ENCODE measurements around the gene MRPL55.

The MRPL55 gene

GRCh38 chr1:228098323-228098931, 10.7 kb downstream of the MRPL55 start:
- DNase-seq: no peak

GRCh38 chr1:228097333-228098081, 11.6 kb downstream of the MRPL55 start:
- no peak for DNase-seq

GRCh38 chr1:228096416-228097332, 12.4 kb downstream of the MRPL55 start:
- no peak for DNase-seq

GRCh38 chr1:228095938-228096337, 13.2 kb downstream of the MRPL55 start:
- DNase-seq: no peak

GRCh38 chr1:228095161-228095560, 13.9 kb downstream of the MRPL55 start:
- no peak for DNase-seq

- no peak for DNase-seq
These were observed 14.6 kb downstream of the MRPL55 start for GRCh38 chr1:228094432-228095016.

- no peak for DNase-seq
These were observed 15.8 kb downstream of the MRPL55 start for GRCh38 chr1:228093050-228093906.

GRCh38 chr1:228092342-228093049, 16.6 kb downstream of the MRPL55 start:
- no peak for DNase-seq

GRCh38 chr1:228091084-228091483, 18.0 kb downstream of the MRPL55 start:
- no peak for DNase-seq

GRCh38 chr1:228090613-228091081, 18.5 kb downstream of the MRPL55 start:
- DNase-seq: no peak

GRCh38 chr1:228089519-228090380, 19.3 kb downstream of the MRPL55 start:
- no peak for DNase-seq

GRCh38 chr1:228088586-228089498, 20.3 kb downstream of the MRPL55 start:
- no peak for DNase-seq

- no peak for DNase-seq
These were observed 21.3 kb downstream of the MRPL55 start for GRCh38 chr1:228087771-228088251.

GRCh38 chr1:228085287-228085951, 23.7 kb downstream of the MRPL55 start:
- DNase-seq: no peak

- DNase-seq: no peak
These were observed 24.3 kb downstream of the MRPL55 start for GRCh38 chr1:228084797-228085196.

- no peak for DNase-seq
These were observed 24.8 kb downstream of the MRPL55 start for GRCh38 chr1:228084325-228084724.

- no peak for DNase-seq
These were observed 25.2 kb downstream of the MRPL55 start for GRCh38 chr1:228083871-228084278.

Data from DMS79 treated with DMSO at 0.1 percent for 48 hours (cell line).